DND-41 (cell line): ENCODE results near the gene URM1.

Experiments
- ATAC-seq: fragments of 200-7000 bp; cut with Tn5 transposase; 3 replicates; pipeline ENCODE4 v1.9.1; 2021; ENCODE audit warnings: low read depth; ENCODE audit not compliant: insufficient read depth
- DNase-seq: peaks from one replicate; pipeline ENCODE4 v3.0.0-alpha.2; 2020
- H2AFZ ChIP-seq: 2 replicates; pipeline ENCODE4 v1.6.0; 2012; ENCODE audit warnings: low read depth, low read length
- H3K27ac ChIP-seq: 2 replicates; pipeline ENCODE4 v1.5.1; 2012; ENCODE audit warnings: low read length, inconsistent platforms
- H3K27me3 ChIP-seq: fragments of 200-600 bp; sonication (generic); 2 replicates; pipeline ENCODE4 v1.6.0; 2012; ENCODE audit warnings: low read length, mild to moderate bottlenecking, inconsistent platforms; ENCODE audit not compliant: insufficient read depth, poor library complexity
- H3K36me3 ChIP-seq: 2 replicates; pipeline ENCODE4 v1.5.1; 2012; ENCODE audit warnings: low read length, inconsistent platforms; ENCODE audit not compliant: insufficient read depth
- H3K4me1 ChIP-seq: 2 replicates; pipeline ENCODE4 v1.5.1; 2012; ENCODE audit warnings: mild to moderate bottlenecking, low read length; ENCODE audit not compliant: insufficient read depth
- H3K4me2 ChIP-seq: 2 replicates; pipeline ENCODE4 v1.6.0; 2012; ENCODE audit warnings: mild to moderate bottlenecking, moderate library complexity, low read length, inconsistent platforms; ENCODE audit not compliant: insufficient read depth
- H3K4me3 ChIP-seq, 2 experiments: fragments of 200-600 bp in 1 of 2; shearing (Covaris generic) in 1 of 2; 2 replicates each; pipeline ENCODE4 v1.5.1; 2012 to 2016; ENCODE audit warnings: inconsistent platforms in 2 of 2, low read length in 2 of 2, mild to moderate bottlenecking in 2 of 2, low read depth in 1 of 2, moderate library complexity in 1 of 2
- H3K79me2 ChIP-seq: 2 replicates; pipeline ENCODE4 v1.6.0; 2012; ENCODE audit warnings: low read length, inconsistent platforms; ENCODE audit not compliant: insufficient read depth
- H3K9ac ChIP-seq: 2 replicates; pipeline ENCODE4 v1.6.0; 2012; ENCODE audit warnings: low read depth, mild to moderate bottlenecking, inconsistent platforms, low read length, moderate library complexity
- H3K9me3 ChIP-seq: 2 replicates; pipeline ENCODE4 v1.5.1; 2012; ENCODE audit warnings: low read length, moderate library complexity, mild to moderate bottlenecking, inconsistent platforms; ENCODE audit not compliant: insufficient read depth, severe bottlenecking
- H4K20me1 ChIP-seq: 2 replicates; pipeline ENCODE4 v1.6.0; 2012; ENCODE audit warnings: low read length; ENCODE audit not compliant: insufficient read depth
- EZH2 ChIP-seq: IDR thresholded peaks from 3 replicates; pipeline ENCODE4 v1.6.1; 2012; ENCODE audit warnings: borderline replicate concordance, low read depth, mild to moderate bottlenecking, moderate library complexity, low read length, inconsistent platforms; ENCODE audit not compliant: severe bottlenecking
- TF ChIP-seq, protein P1 (sequence below): IDR thresholded peaks from 2 replicates; pipeline ENCODE4 v1.5.1; 2012; ENCODE audit warnings: borderline replicate concordance, low read length, moderate library complexity, mild to moderate bottlenecking; ENCODE audit not compliant: poor library complexity, severe bottlenecking; ENCODE audit errors: extremely low read depth

Gene URM1

DNA sequence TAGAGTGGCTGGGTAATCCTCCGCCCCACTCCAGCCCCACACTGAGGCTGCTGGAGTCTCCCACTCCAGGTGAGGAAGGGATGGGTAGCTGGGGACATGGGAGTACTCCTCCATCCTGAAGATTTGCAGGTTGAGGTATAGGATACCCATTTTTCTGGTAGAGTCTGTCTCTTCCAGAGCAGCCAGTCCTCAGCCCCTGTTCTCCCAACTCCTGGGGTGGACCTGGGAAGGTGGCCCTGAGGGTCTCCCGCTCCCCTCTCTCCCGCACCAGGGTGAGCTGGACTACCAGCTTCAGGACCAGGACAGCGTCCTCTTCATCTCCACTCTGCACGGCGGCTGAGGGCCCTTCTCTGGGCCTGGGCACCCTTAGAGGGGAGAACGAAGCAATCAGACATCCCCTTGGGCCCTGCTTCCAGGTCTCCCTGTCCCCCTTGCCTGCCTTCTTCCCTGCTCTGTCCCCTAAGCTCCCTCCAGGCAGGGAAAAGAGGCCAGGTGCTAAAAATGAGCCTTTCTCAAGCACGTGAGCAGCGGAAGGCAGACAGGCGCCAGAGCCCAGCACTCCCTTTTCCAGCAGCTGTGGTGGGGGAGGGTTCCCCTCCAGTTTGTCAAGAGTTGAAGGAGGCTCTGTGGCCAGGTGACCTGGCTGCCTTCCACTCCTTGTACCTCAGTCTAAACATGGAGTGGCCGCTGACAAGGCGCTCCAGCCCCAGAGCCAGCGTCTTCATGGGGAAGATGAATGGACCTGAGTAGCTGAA lies 18.4 kb downstream of the URM1 start:
- H3K4me1 ChIP-seq, result no peaks in the 10 kb centered on the region
- H3K79me2 ChIP-seq, result peaks cover 12% of the 10 kb centered on the region; the same call in 1 of the 2 replicates
- no peak overlapping the region for H2AFZ ChIP-seq
- DNase-seq (no peak), ATAC-seq (no peak)
- H3K27me3 ChIP-seq, result no peaks in the 10 kb centered on the region
- H3K9ac ChIP-seq, result no peak overlapping the region
- H3K4me3 ChIP-seq, result no peak overlapping the region
- H3K4me2 ChIP-seq, result no peak overlapping the region
- peaks cover 52% of the 10 kb centered on the region for H3K36me3 ChIP-seq
- TF ChIP-seq EZH2, result no peak
- TF ChIP-seq, protein P1, sequence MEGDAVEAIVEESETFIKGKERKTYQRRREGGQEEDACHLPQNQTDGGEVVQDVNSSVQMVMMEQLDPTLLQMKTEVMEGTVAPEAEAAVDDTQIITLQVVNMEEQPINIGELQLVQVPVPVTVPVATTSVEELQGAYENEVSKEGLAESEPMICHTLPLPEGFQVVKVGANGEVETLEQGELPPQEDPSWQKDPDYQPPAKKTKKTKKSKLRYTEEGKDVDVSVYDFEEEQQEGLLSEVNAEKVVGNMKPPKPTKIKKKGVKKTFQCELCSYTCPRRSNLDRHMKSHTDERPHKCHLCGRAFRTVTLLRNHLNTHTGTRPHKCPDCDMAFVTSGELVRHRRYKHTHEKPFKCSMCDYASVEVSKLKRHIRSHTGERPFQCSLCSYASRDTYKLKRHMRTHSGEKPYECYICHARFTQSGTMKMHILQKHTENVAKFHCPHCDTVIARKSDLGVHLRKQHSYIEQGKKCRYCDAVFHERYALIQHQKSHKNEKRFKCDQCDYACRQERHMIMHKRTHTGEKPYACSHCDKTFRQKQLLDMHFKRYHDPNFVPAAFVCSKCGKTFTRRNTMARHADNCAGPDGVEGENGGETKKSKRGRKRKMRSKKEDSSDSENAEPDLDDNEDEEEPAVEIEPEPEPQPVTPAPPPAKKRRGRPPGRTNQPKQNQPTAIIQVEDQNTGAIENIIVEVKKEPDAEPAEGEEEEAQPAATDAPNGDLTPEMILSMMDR, result no peak
- peaks cover 5% of the 10 kb centered on the region for H4K20me1 ChIP-seq
- H3K27ac ChIP-seq, result no peak overlapping the region
- H3K9me3 ChIP-seq, result no peaks in the 10 kb centered on the region

DNA sequence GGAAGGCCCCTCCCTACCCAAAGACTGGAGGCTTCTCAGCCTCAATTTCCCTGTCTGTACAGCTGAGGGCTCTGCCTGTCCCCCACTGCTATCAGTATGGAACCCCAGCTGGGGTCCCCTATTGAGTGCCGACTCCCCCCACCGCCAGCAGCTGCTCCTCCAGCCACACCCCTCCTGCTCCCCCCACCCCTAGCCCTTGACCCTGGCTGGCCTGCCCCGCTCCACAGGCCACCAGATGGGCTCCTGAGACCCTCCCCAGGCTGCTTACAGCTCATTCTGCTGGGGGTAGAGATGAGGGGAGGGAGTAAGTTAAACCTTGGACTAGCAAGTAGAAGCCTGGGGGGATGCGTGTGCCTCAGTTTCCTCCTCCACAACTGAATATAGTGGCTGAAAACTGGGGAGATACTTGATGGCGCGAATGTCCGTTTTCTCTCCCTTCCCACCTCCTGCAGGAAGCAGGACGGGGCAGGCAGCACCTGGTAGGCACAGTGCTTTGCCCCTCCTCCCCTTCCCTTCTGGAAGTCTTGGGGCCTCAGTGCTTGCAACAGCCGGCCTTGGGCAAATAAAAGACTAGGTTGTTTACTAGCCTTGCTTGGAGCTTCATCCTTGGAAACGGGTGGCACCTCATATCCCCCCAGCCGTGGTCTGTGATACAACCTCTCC lies 19.1 kb downstream of the URM1 start:
- Histone ChIP-seq H3K9ac (no peak overlapping the region), H4K20me1 (no peaks in the 10 kb centered on the region; the same call in none of the 2 replicates), H3K4me1 (no peaks in the 10 kb centered on the region), H3K79me2 (peaks cover 6% of the 10 kb centered on the region; the same call in 1 of the 2 replicates), H3K27me3 (no peaks in the 10 kb centered on the region), H3K9me3 (no peaks in the 10 kb centered on the region), H2AFZ (no peak overlapping the region), H3K4me2 (no peak overlapping the region), H3K36me3 (peaks cover 46% of the 10 kb centered on the region), H3K27ac (no peak overlapping the region), H3K4me3 (no peak overlapping the region)
- DNase-seq (no peak), ATAC-seq (no peak)
- TF ChIP-seq, protein P1, result no peak
- TF ChIP-seq EZH2, result no peak

DNA sequence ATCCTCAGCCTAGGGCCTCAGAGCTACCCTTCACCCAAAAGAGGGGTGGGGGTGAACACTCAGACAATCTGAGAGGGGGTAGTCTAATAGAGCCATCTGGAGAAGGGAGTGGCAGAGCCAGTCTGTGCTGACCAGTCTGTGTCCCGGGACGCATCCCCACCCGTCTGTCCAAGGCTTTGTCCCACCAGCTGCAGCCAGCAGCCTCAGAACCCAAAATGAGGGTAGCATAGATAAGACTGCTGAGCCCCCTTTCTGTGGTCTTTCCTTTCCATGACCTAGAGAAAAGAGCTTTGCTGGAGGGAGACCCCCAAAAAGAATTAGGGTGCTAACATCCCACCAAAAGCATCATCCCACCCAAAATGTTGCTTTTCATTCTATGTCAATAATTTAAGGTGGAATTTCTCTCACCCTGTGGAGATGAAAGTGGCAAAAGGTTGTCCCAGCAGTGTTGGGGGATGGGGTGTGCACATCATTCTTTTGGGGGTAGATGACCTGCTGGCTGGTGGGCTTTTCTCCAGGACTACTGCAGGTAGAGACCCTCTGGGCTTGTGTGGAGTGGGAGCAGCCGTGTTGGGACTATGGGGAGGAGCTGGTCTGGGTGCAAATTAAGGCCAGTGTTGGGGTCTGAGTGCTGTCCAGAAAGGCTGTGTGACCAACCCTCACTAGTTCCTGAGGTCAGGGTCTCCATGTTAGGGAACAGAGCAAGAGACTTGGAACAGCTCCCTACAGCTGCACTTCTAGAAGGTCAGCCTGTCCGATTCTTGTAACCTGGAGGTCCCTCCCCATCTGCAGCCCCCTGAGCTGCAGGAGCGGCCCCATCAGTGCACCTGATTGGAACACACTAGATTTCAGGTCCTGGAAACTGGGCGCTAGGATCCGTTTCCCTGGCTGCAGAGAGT lies 19.9 kb downstream of the URM1 start:
- DNase-seq (no peak), ATAC-seq (no peak)
- Histone ChIP-seq H3K4me3 (no peak overlapping the region), H3K27me3 (no peaks in the 10 kb centered on the region), H3K36me3 (peaks cover 39% of the 10 kb centered on the region), H3K9me3 (no peaks in the 10 kb centered on the region), H2AFZ (no peak overlapping the region), H4K20me1 (no peaks in the 10 kb centered on the region), H3K9ac (no peak overlapping the region), H3K79me2 (peaks cover under 1% of the 10 kb centered on the region; the same call in 1 of the 2 replicates), H3K27ac (no peak overlapping the region), H3K4me2 (no peak overlapping the region), H3K4me1 (no peaks in the 10 kb centered on the region)
- TF ChIP-seq, protein P1, result no peak
- TF ChIP-seq EZH2, result no peak
